HFFc6 (cell line): Measurements from ENCODE around the gene CREB5. TPM values are rescaled to one million over a fixed set of nuclear protein-coding genes. Genes with fewer than 3 reads are reported as not detected.

Source experiments
- DNase-seq: peaks from one replicate; pipeline ENCODE4 v3.0.0-alpha.2; 2018
- H3K27ac Mint-ChIP-seq: 2 replicates; pipeline ENCODE4 v1.8.0; 2020; ENCODE audit warnings: mild to moderate bottlenecking, mixed read lengths
- H3K27me3 Mint-ChIP-seq: 2 replicates; pipeline ENCODE4 v1.8.0; 2021; ENCODE audit warnings: mild to moderate bottlenecking, moderate library complexity, mixed read lengths; ENCODE audit not compliant: insufficient read depth
- H3K36me3 Mint-ChIP-seq: 2 replicates; pipeline ENCODE4 v1.8.0; 2021; ENCODE audit warnings: low read depth, mixed read lengths
- H3K4me1 Mint-ChIP-seq: 2 replicates; pipeline ENCODE4 v1.8.0; 2020; ENCODE audit warnings: low read depth, mixed read lengths
- H3K4me3 Mint-ChIP-seq: 2 replicates; pipeline ENCODE4 v1.8.0; 2020; ENCODE audit warnings: mild to moderate bottlenecking, moderate library complexity, mixed read lengths
- H3K9me3 Mint-ChIP-seq: 2 replicates; pipeline ENCODE4 v1.8.0; 2020; ENCODE audit warnings: mild to moderate bottlenecking, mixed read lengths
- CTCF ChIP-seq: fragments of 200-600 bp; sonication (generic); IDR thresholded peaks from 2 replicates; pipeline ENCODE4 v1.5.0; 2021; ENCODE audit warnings: antibody characterized with exemption, mild to moderate bottlenecking
- total RNA-seq, 6 experiments: library from RNA; stranded (reverse); fragmentation: NEBNext Ultra II Directional; extraction: Animal tissue kit (Norgen Biotek cat#: 25700); gene quantifications; 2 replicates in 1 of 6; 3 replicates in 5 of 6; pipeline ENCODE4 v1.2.3, GENCODE V29; 2021

Gene CREB5
- total RNA-seq, 6 experiments from 2014 or later: 0.60 to 0.90 (median 0.79) TPM

GRCh38 chr7:28739128-28739527 is 326.8 kb downstream of the CREB5 start:
- DNase-seq: no peak
- H3K27me3 Mint-ChIP-seq: no peaks in the 10 kb centered on the region
- no peak overlapping the region for H3K4me3 Mint-ChIP-seq
- no peak for TF ChIP-seq CTCF
- peaks cover 3% of the 10 kb centered on the region; the same call in 1 of the 2 replicates for H3K9me3 Mint-ChIP-seq
- H3K27ac Mint-ChIP-seq: no peak overlapping the region
- H3K36me3 Mint-ChIP-seq: no peaks in the 10 kb centered on the region
- H3K4me1 Mint-ChIP-seq: no peaks in the 10 kb centered on the region

DNA sequence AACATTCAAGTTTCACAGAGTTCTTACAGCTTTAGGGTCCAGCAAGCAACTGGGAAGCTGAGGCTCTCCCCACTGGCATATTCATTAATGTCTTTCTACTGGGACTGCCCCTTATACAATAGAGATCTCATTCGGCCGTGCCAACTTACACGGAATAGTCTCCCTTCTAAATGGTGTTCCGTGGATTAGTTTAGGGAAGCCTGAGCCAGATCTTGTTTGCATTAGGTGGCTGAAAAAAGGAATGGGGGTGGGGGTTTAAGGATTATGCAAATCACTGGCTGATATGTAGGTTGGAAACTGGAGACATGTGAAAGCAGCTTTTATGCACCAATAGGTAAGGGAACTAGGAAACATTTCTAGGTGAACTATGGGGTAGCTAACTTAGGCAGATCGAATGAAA is 327.5 kb downstream of the CREB5 start:
- Mint-ChIP-seq H3K9me3 (peaks cover 3% of the 10 kb centered on the region; the same call in 1 of the 2 replicates), H3K27ac (no peak overlapping the region), H3K4me1 (no peaks in the 10 kb centered on the region), H3K4me3 (no peak overlapping the region), H3K27me3 (no peaks in the 10 kb centered on the region), H3K36me3 (no peaks in the 10 kb centered on the region)
- no peak for TF ChIP-seq CTCF
- no peak for DNase-seq

DNA sequence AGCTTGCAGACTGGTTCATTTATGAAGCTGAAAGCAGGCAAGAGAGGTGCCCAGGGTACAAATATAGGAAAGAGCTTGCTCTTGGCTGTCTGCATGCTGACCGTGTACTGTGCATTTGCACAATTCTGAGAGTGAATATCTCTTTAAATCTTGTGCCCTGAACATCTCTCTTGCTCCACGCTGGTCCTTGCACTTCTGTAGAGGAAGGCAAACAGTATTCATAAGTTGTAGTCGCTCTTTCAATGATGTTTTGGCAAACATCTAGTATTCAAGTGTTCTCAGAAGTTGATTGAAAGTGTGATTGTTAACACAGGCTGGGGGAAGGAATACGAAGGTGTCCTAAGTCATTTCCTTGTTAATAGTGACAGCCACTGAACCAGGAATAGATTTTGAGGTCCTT is 332.6 kb downstream of the CREB5 start:
- H3K27ac Mint-ChIP-seq: no peak overlapping the region
- H3K9me3 Mint-ChIP-seq: no peaks in the 10 kb centered on the region; the same call in 1 of the 2 replicates
- H3K27me3 Mint-ChIP-seq: no peaks in the 10 kb centered on the region
- TF ChIP-seq CTCF: no peak
- H3K4me1 Mint-ChIP-seq: peaks cover 28% of the 10 kb centered on the region; the same call in 1 of the 2 replicates
- no peaks in the 10 kb centered on the region for H3K36me3 Mint-ChIP-seq
- no peak overlapping the region for H3K4me3 Mint-ChIP-seq
- no peak for DNase-seq

- Mint-ChIP-seq H3K27ac (no peak overlapping the region), H3K4me3 (no peak overlapping the region), H3K27me3 (no peaks in the 10 kb centered on the region; the same call in 1 of the 2 replicates), H3K36me3 (no peaks in the 10 kb centered on the region), H3K4me1 (peaks cover 28% of the 10 kb centered on the region; the same call in 1 of the 2 replicates), H3K9me3 (no peaks in the 10 kb centered on the region; the same call in 1 of the 2 replicates)
- TF ChIP-seq CTCF: no peak
- DNase-seq: no peak
Observed at GRCh38 chr7:28745351-28745750, 333.0 kb downstream of the CREB5 start.

- no peaks in the 10 kb centered on the region; the same call in 1 of the 2 replicates for H3K9me3 Mint-ChIP-seq
- H3K4me1 Mint-ChIP-seq: peaks cover 28% of the 10 kb centered on the region; the same call in 1 of the 2 replicates
- no peaks in the 10 kb centered on the region; the same call in 1 of the 2 replicates for H3K27me3 Mint-ChIP-seq
- no peak overlapping the region for H3K27ac Mint-ChIP-seq
- no peak for DNase-seq
- no peak overlapping the region for H3K4me3 Mint-ChIP-seq
- no peak for TF ChIP-seq CTCF
- no peaks in the 10 kb centered on the region for H3K36me3 Mint-ChIP-seq
Observed at GRCh38 chr7:28747404-28747803, 335.1 kb downstream of the CREB5 start.
